ENCODE data around the gene APOA4. TPM values are rescaled to one million over a fixed set of nuclear protein-coding genes. Genes with fewer than 3 reads are reported as not detected.

The APOA4 gene
- total and polyA plus RNA-seq, 2 of the 13 experiments (the other 11 are each of a cell fraction or from before 2014, with no cell fraction given): 3.8 to 7.2 TPM

DNA sequence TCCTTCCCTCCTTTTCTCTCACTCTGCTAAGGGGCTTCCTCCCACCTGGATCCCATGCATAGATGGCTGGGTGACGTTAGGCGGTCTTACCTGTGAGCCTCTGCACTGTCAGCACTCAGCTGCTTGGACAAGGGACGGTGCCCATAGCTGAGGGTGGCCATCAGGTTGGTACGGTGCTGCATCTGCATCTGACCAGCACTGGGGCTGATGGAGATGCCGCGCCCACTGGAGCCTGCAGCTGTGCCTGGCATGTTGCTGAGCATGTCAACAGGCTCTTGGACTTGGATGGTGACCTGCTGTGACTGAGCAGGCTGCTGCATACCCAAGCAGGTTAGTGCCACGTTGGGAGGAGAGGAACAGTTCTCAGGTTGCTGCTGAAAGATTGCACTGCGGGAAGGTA, 36.1 kb upstream of the APOA4 start:
- no peaks in the 10 kb centered on the region for H3K79me2 ChIP-seq (ENCODE audit: insufficient read depth, low read length)
- FAIRE-seq (no peak), ATAC-seq (no peak), DNase-seq (ENCODE audit: low spot score) (no peak)
- no TSS peak for BruUV-seq (replicated peaks)
- H3K36me3 ChIP-seq (replicated peaks in 1 of 2; ENCODE audit: control insufficient read depth in 1 of 2, insufficient read depth in 2 of 2, low read length in 2 of 2): peaks cover 15 to 62% of the 10 kb centered on the region in 2 experiments
- TF ChIP-seq KLF11 (CRISPR knock-in tag; IDR thresholded peaks at IDR 0.05) (no peak), ZNF619 (CRISPR knock-in tag; IDR thresholded peaks at IDR 0.05) (no peak), ZNF549 (CRISPR knock-in tag; IDR thresholded peaks at IDR 0.05) (no peak), ZFP36L1 (CRISPR knock-in tag; IDR thresholded peaks at IDR 0.05) (no peak), ZFX (CRISPR knock-in tag; IDR thresholded peaks at IDR 0.05; ENCODE audit: low read depth) (no peak), ZNF772 (CRISPR knock-in tag; IDR thresholded peaks at IDR 0.05) (no peak)
- TF ChIP-seq, protein P1, sequence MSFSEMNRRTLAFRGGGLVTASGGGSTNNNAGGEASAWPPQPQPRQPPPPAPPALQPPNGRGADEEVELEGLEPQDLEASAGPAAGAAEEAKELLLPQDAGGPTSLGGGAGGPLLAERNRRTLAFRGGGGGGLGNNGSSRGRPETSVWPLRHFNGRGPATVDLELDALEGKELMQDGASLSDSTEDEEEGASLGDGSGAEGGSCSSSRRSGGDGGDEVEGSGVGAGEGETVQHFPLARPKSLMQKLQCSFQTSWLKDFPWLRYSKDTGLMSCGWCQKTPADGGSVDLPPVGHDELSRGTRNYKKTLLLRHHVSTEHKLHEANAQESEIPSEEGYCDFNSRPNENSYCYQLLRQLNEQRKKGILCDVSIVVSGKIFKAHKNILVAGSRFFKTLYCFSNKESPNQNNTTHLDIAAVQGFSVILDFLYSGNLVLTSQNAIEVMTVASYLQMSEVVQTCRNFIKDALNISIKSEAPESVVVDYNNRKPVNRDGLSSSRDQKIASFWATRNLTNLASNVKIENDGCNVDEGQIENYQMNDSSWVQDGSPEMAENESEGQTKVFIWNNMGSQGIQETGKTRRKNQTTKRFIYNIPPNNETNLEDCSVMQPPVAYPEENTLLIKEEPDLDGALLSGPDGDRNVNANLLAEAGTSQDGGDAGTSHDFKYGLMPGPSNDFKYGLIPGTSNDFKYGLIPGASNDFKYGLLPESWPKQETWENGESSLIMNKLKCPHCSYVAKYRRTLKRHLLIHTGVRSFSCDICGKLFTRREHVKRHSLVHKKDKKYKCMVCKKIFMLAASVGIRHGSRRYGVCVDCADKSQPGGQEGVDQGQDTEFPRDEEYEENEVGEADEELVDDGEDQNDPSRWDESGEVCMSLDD (CRISPR knock-in tag; IDR thresholded peaks at IDR 0.05; ENCODE audit: borderline replicate concordance): no peak
- H3K27ac ChIP-seq (ENCODE audit: extremely low read length, insufficient read depth, low read length): no peak overlapping the region
- no peaks in the 10 kb centered on the region for H3K4me1 ChIP-seq (ENCODE audit: insufficient read depth, low read length)
- ChIA-PET CTCF (ENCODE audit: low intra/inter-chr PET ratio, low total read pairs) (no interaction called here), POLR2A (no interaction called here)
- in situ Hi-C loops (cut with HindIII; ENCODE audit: extremely low pct_ligation_motif_present, low pct_unique_long_range_greater_than_20kb) (no loop called here), intact Hi-C loops (cut with micrococcal nuclease; ENCODE audit: unreplicated experiment) (no loop called here)
- no peaks in the 10 kb centered on the region for H3K27me3 ChIP-seq (ENCODE audit: control insufficient read depth in 1 of 2, insufficient read depth in 2 of 2, low read length in 2 of 2)
- H4K20me1 ChIP-seq (ENCODE audit: insufficient read depth, low read length): no peaks in the 10 kb centered on the region
- no peak overlapping the region for H2AFZ ChIP-seq (ENCODE audit: low read length)
- H3K4me3 ChIP-seq (replicated peaks in 1 of 3; ENCODE audit: insufficient read depth in 1 of 3, low read depth in 2 of 3, low read length in 3 of 3): no peak overlapping the region
- H3K4me2 ChIP-seq (ENCODE audit: low read depth, low read length): no peak overlapping the region
- WGBS (ENCODE audit: low lambda C conversion rate): 94% methylated on average over 8 of the region's 8 CpGs
- H3K9ac ChIP-seq (ENCODE audit: insufficient read depth, low read depth, low read length): no peak overlapping the region
- no peaks in the 10 kb centered on the region for H3K9me3 ChIP-seq (ENCODE audit: low read length)

DNA sequence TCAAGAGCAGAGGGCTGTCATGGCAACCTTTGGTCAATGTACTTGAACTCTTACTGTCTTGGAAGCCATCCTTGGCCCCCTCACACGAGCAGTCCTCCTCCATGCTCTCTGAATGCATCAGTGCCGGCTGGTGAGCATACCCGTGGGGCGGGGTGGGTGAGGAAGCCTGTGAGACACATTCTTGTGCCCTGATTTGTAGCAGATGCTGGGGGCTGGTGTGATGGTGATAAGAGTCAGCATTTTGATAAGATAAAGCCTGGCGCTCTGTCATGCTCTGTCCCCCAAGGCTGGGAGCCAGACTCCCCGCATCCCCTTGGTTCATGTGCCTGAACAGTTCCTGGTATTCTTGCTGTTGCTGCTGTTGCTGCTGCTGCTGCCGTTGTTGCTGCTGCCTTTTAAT, 34.8 kb upstream of the APOA4 start:
- Histone ChIP-seq H3K27me3 (ENCODE audit: control insufficient read depth in 1 of 2, insufficient read depth in 2 of 2, low read length in 2 of 2) (no peaks in the 10 kb centered on the region), H4K20me1 (ENCODE audit: insufficient read depth, low read length) (no peaks in the 10 kb centered on the region), H3K4me1 (ENCODE audit: insufficient read depth, low read length) (no peaks in the 10 kb centered on the region), H3K9me3 (ENCODE audit: low read length) (no peaks in the 10 kb centered on the region), H3K27ac (ENCODE audit: extremely low read length, insufficient read depth, low read length) (no peak overlapping the region), H3K36me3 (replicated peaks in 1 of 2; ENCODE audit: control insufficient read depth in 1 of 2, insufficient read depth in 2 of 2, low read length in 2 of 2) (peaks cover 11 to 54% of the 10 kb centered on the region in 2 experiments), H2AFZ (ENCODE audit: low read length) (no peak overlapping the region), H3K9ac (ENCODE audit: insufficient read depth, low read depth, low read length) (no peak overlapping the region), H3K4me2 (ENCODE audit: low read depth, low read length) (no peak overlapping the region), H3K79me2 (ENCODE audit: insufficient read depth, low read length) (no peaks in the 10 kb centered on the region), H3K4me3 (replicated peaks in 1 of 3; ENCODE audit: insufficient read depth in 1 of 3, low read depth in 2 of 3, low read length in 3 of 3) (no peak overlapping the region)
- intact Hi-C loops (cut with micrococcal nuclease; ENCODE audit: unreplicated experiment): no loop called here
- CTCF ChIA-PET (ENCODE audit: low intra/inter-chr PET ratio, low total read pairs): no interaction called here
- DNase-seq (ENCODE audit: low spot score) (no peak), ATAC-seq (no peak), FAIRE-seq (no peak)
- in situ Hi-C loops (cut with HindIII; ENCODE audit: extremely low pct_ligation_motif_present, low pct_unique_long_range_greater_than_20kb): no loop called here
- 94% methylated on average over 7 of the region's 7 CpGs for WGBS (ENCODE audit: low lambda C conversion rate)
- POLR2A ChIA-PET: no interaction called here
- no TSS peak for BruUV-seq (replicated peaks)
- no peak for TF ChIP-seq ZNF883 (CRISPR knock-in tag; IDR thresholded peaks at IDR 0.05; ENCODE audit: not compliant biosample characterization)
- no peak for TF ChIP-seq MTA1 (CRISPR knock-in tag; IDR thresholded peaks at IDR 0.05; ENCODE audit: borderline replicate concordance)
- TF ChIP-seq, protein P2, sequence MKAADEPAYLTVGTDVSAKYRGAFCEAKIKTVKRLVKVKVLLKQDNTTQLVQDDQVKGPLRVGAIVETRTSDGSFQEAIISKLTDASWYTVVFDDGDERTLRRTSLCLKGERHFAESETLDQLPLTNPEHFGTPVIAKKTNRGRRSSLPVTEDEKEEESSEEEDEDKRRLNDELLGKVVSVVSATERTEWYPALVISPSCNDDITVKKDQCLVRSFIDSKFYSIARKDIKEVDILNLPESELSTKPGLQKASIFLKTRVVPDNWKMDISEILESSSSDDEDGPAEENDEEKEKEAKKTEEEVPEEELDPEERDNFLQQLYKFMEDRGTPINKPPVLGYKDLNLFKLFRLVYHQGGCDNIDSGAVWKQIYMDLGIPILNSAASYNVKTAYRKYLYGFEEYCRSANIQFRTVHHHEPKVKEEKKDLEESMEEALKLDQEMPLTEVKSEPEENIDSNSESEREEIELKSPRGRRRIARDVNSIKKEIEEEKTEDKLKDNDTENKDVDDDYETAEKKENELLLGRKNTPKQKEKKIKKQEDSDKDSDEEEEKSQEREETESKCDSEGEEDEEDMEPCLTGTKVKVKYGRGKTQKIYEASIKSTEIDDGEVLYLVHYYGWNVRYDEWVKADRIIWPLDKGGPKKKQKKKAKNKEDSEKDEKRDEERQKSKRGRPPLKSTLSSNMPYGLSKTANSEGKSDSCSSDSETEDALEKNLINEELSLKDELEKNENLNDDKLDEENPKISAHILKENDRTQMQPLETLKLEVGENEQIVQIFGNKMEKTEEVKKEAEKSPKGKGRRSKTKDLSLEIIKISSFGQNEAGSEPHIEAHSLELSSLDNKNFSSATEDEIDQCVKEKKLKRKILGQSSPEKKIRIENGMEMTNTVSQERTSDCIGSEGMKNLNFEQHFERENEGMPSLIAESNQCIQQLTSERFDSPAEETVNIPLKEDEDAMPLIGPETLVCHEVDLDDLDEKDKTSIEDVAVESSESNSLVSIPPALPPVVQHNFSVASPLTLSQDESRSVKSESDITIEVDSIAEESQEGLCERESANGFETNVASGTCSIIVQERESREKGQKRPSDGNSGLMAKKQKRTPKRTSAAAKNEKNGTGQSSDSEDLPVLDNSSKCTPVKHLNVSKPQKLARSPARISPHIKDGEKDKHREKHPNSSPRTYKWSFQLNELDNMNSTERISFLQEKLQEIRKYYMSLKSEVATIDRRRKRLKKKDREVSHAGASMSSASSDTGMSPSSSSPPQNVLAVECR (CRISPR knock-in tag; IDR thresholded peaks at IDR 0.05; ENCODE audit: borderline replicate concordance): no peak
- TF ChIP-seq CHCHD3 (CRISPR knock-in tag; IDR thresholded peaks at IDR 0.05): no peak

Measured in HepG2 (cell line).